Rectal smooth muscle tissue (tissue), 1 donor: Measurements from ENCODE around the gene FAM161B.
"Not testable (repeated sequence)": the region's sequence is repeated elsewhere in the genome, so short reads cannot be mapped to it uniquely, and the experiment has no call there.

Source experiments
- H3K27ac ChIP-seq: one replicate; pipeline ENCODE4 v1.7.0; 2013; ENCODE audit warnings: low read depth, low read length, inconsistent platforms
- H3K27me3 ChIP-seq: one replicate; pipeline ENCODE4 v1.7.0; 2013; ENCODE audit warnings: low read length; ENCODE audit not compliant: control insufficient read depth, insufficient read depth
- H3K36me3 ChIP-seq: one replicate; pipeline ENCODE4 v1.7.0; 2013; ENCODE audit warnings: low read length; ENCODE audit not compliant: control insufficient read depth, insufficient read depth
- H3K4me1 ChIP-seq: one replicate; pipeline ENCODE4 v1.7.0; 2013; ENCODE audit warnings: low read length; ENCODE audit not compliant: control insufficient read depth, insufficient read depth
- H3K4me3 ChIP-seq: one replicate; pipeline ENCODE4 v1.7.0; 2013; ENCODE audit warnings: low read length
- H3K9ac ChIP-seq: one replicate; pipeline ENCODE4 v1.7.0; 2013; ENCODE audit warnings: low read length

FAM161B gene

GRCh38 chr14:73949752-73950734 is at the start of gene FAM161B, which contains the start of gene COQ6:
FAM161B (minus strand) TSS chr14:73950094; CDS start chr14:73950026, 68 bp downstream.
COQ6 (plus strand) TSS chr14:73950302; CDS start chr14:73950333, 31 bp downstream.
- peaks cover 10% of the 10 kb centered on the region for H3K36me3 ChIP-seq
- H3K4me3 ChIP-seq: peak within 1 kb of the TSS; percentile 87
- no peaks in the 10 kb centered on the region for H3K27me3 ChIP-seq
- peaks cover 4% of the 10 kb centered on the region for H3K4me1 ChIP-seq
- H3K9ac ChIP-seq: peak within 1 kb of the TSS; percentile 83
- peak within 1 kb of the TSS; percentile 87 for H3K27ac ChIP-seq

- H3K9ac ChIP-seq: no peak overlapping the region
- H3K4me1 ChIP-seq: no peaks in the 10 kb centered on the region
- H3K4me3 ChIP-seq: no peak overlapping the region
- H3K27ac ChIP-seq: no peak overlapping the region
- H3K27me3 ChIP-seq: no peaks in the 10 kb centered on the region
- no peaks in the 10 kb centered on the region for H3K36me3 ChIP-seq
Measured at GRCh38 chr14:73998726-73999125, 48.8 kb upstream of the FAM161B start.

GRCh38 chr14:73997944-73998447 is 48.1 kb upstream of the FAM161B start:
- Histone ChIP-seq H3K4me3 (no peak overlapping the region), H3K9ac (no peak overlapping the region), H3K27me3 (no peaks in the 10 kb centered on the region), H3K27ac (peak overlapping the region; percentile 17), H3K36me3 (no peaks in the 10 kb centered on the region), H3K4me1 (no peaks in the 10 kb centered on the region)

GRCh38 chr14:73997108-73997943 is 47.4 kb upstream of the FAM161B start:
- Histone ChIP-seq H3K36me3 (no peaks in the 10 kb centered on the region), H3K4me3 (no peak overlapping the region), H3K27me3 (no peaks in the 10 kb centered on the region), H3K4me1 (no peaks in the 10 kb centered on the region), H3K9ac (no peak overlapping the region), H3K27ac (peak overlapping the region; percentile 17)

- Histone ChIP-seq H3K4me1 (no peaks in the 10 kb centered on the region), H3K36me3 (no peaks in the 10 kb centered on the region), H3K9ac (no peak overlapping the region), H3K4me3 (no peak overlapping the region), H3K27ac (no peak overlapping the region), H3K27me3 (no peaks in the 10 kb centered on the region)
Measured at GRCh38 chr14:73996731-73997107, 46.8 kb upstream of the FAM161B start.

- Histone ChIP-seq H3K36me3 (no peaks in the 10 kb centered on the region), H3K9ac (no peak overlapping the region), H3K27ac (no peak overlapping the region), H3K27me3 (no peaks in the 10 kb centered on the region), H3K4me1 (no peaks in the 10 kb centered on the region), H3K4me3 (peak overlapping the region; percentile 38)
Measured at GRCh38 chr14:73995977-73996378, 46.1 kb upstream of the FAM161B start.

GRCh38 chr14:73994926-73995325 is 45.0 kb upstream of the FAM161B start:
- H3K27ac ChIP-seq, H3K27me3 ChIP-seq, H3K36me3 ChIP-seq, H3K4me1 ChIP-seq, H3K9ac ChIP-seq: not testable (repeated sequence)
- peak overlapping the region; percentile 18 for H3K4me3 ChIP-seq

GRCh38 chr14:73991092-73991491 is 41.2 kb upstream of the FAM161B start:
- H3K9ac ChIP-seq: no peak overlapping the region
- H3K36me3 ChIP-seq: peaks cover 2% of the 10 kb centered on the region
- H3K27me3 ChIP-seq: no peaks in the 10 kb centered on the region
- H3K4me3 ChIP-seq: no peak overlapping the region
- H3K4me1 ChIP-seq: no peaks in the 10 kb centered on the region
- H3K27ac ChIP-seq: no peak overlapping the region

GRCh38 chr14:73988656-73989055 is 38.8 kb upstream of the FAM161B start:
- not testable (repeated sequence) for H3K36me3 ChIP-seq, H3K4me1 ChIP-seq, H3K9ac ChIP-seq, H3K27ac ChIP-seq, H3K4me3 ChIP-seq, H3K27me3 ChIP-seq

- Histone ChIP-seq H3K27me3 (no peaks in the 10 kb centered on the region), H3K36me3 (peaks cover 5% of the 10 kb centered on the region), H3K4me3 (no peak overlapping the region), H3K9ac (no peak overlapping the region), H3K4me1 (no peaks in the 10 kb centered on the region), H3K27ac (no peak overlapping the region)
Measured at GRCh38 chr14:73988065-73988464, 38.2 kb upstream of the FAM161B start.

GRCh38 chr14:73977896-73978295 is 28.0 kb upstream of the FAM161B start:
- no peaks in the 10 kb centered on the region for H3K4me1 ChIP-seq
- H3K27me3 ChIP-seq: no peaks in the 10 kb centered on the region
- H3K9ac ChIP-seq: no peak overlapping the region
- H3K4me3 ChIP-seq: no peak overlapping the region
- H3K27ac ChIP-seq: no peak overlapping the region
- peaks cover 21% of the 10 kb centered on the region for H3K36me3 ChIP-seq

GRCh38 chr14:73976125-73976524 is 26.2 kb upstream of the FAM161B start:
- no peak overlapping the region for H3K9ac ChIP-seq
- no peaks in the 10 kb centered on the region for H3K4me1 ChIP-seq
- no peaks in the 10 kb centered on the region for H3K27me3 ChIP-seq
- H3K36me3 ChIP-seq: peaks cover 24% of the 10 kb centered on the region
- H3K4me3 ChIP-seq: no peak overlapping the region
- no peak overlapping the region for H3K27ac ChIP-seq
